Fibroblast of lung (primary cell): ENCODE results near the gene PREP. TPM values are rescaled to one million over a fixed set of nuclear protein-coding genes. Genes with fewer than 3 reads are reported as not detected.

Experiments
- DNase-seq, 2 donors: peaks; one replicate each; pipeline versions ENCODE4 v3.0.0 to v3.0.0-alpha.2; 2010; ENCODE audit warnings: low read depth in 2 of 2
- H2AFZ ChIP-seq: 2 replicates; pipeline ENCODE4 v1.5.1; 2012; ENCODE audit warnings: low read length, control low read depth, inconsistent platforms
- H3K27ac ChIP-seq: 2 replicates; pipeline ENCODE4 v1.5.1; 2011; ENCODE audit warnings: low read length, control low read depth; ENCODE audit not compliant: insufficient read depth
- H3K27me3 ChIP-seq: 2 replicates; pipeline ENCODE4 v1.5.1; 2011; ENCODE audit warnings: mild to moderate bottlenecking, low read length; ENCODE audit not compliant: control insufficient read depth, insufficient read depth
- H3K36me3 ChIP-seq: 2 replicates; pipeline ENCODE4 v1.5.1; 2011; ENCODE audit warnings: low read length; ENCODE audit not compliant: control insufficient read depth, insufficient read depth
- H3K4me1 ChIP-seq: 2 replicates; pipeline ENCODE4 v1.5.1; 2011; ENCODE audit warnings: low read length; ENCODE audit not compliant: control insufficient read depth, insufficient read depth; ENCODE audit errors: extremely low read depth
- H3K4me2 ChIP-seq: 2 replicates; pipeline ENCODE4 v1.5.1; 2011; ENCODE audit warnings: low read length, control low read depth; ENCODE audit not compliant: insufficient read depth; ENCODE audit errors: extremely low read depth
- H3K4me3 ChIP-seq, 4 experiments: fragments of 200-600 bp in 1 of 4; sonication (generic) in 1 of 4; replicated peaks in 1 of 4; 2 replicates each; pipeline ENCODE4 v1.5.1; 2011 to 2016; ENCODE audit warnings: low read length in 4 of 4, low read depth in 3 of 4, mild to moderate bottlenecking in 3 of 4, control low read depth in 2 of 4, inconsistent platforms in 1 of 4, mixed read lengths in 1 of 4; ENCODE audit not compliant: insufficient read depth in 1 of 4; ENCODE audit errors: control extremely low read depth in 1 of 4
- H3K79me2 ChIP-seq: 2 replicates; pipeline ENCODE4 v1.5.1; 2012; ENCODE audit warnings: mild to moderate bottlenecking, low read length, inconsistent platforms; ENCODE audit not compliant: control insufficient read depth, insufficient read depth
- H3K9ac ChIP-seq: 2 replicates; pipeline ENCODE4 v1.5.1; 2011; ENCODE audit warnings: mild to moderate bottlenecking, low read length, control low read depth; ENCODE audit not compliant: insufficient read depth
- H3K9me3 ChIP-seq: 2 replicates; pipeline ENCODE4 v1.5.1; 2012; ENCODE audit warnings: low read depth, low read length; ENCODE audit not compliant: control insufficient read depth, insufficient read depth
- H4K20me1 ChIP-seq: 2 replicates; pipeline ENCODE4 v1.5.1; 2011; ENCODE audit warnings: low read length; ENCODE audit not compliant: control insufficient read depth, insufficient read depth; ENCODE audit errors: extremely low read depth
- EZH2 ChIP-seq: IDR thresholded peaks from 2 replicates; pipeline ENCODE4 v1.5.1; 2012; ENCODE audit warnings: low read length, control low read depth, mild to moderate bottlenecking; ENCODE audit errors: missing control alignments
- polyA plus RNA-seq, 2 donors: library from polyadenylated mRNA; depleted of rRNA in 1 of 2; stranded (reverse) in 1 of 2; unstranded in 1 of 2; fragments of >200 nt; gene quantifications; 2 replicates each; pipeline ENCODE4 v1.2.1, GENCODE V29; 2011 to 2012; ENCODE audit warnings: missing spikeins in 1 of 2
- total RNA-seq: library from RNA; depleted of rRNA; stranded (reverse); fragments of >200 nt; gene quantifications from 2 replicates; pipeline ENCODE4 v1.2.1, GENCODE V29; 2014
- TF ChIP-seq, protein P1 (sequence below), 2 donors: IDR thresholded peaks in 1 of 2; conservative IDR thresholded peaks in 1 of 2; 1 replicate in 1 of 2; 2 replicates in 1 of 2; pipeline ENCODE4 v1.5.1; 2011 to 2012; ENCODE audit warnings: low read length in 2 of 2, control low read depth in 1 of 2, inconsistent platforms in 1 of 2, low read depth in 1 of 2, mild to moderate bottlenecking in 1 of 2

The PREP gene
- total and polyA plus RNA-seq, 2 donors (not counting 1 experiment from before 2014, with no cell fraction given), result 18.3 to 30.7 TPM

DNA sequence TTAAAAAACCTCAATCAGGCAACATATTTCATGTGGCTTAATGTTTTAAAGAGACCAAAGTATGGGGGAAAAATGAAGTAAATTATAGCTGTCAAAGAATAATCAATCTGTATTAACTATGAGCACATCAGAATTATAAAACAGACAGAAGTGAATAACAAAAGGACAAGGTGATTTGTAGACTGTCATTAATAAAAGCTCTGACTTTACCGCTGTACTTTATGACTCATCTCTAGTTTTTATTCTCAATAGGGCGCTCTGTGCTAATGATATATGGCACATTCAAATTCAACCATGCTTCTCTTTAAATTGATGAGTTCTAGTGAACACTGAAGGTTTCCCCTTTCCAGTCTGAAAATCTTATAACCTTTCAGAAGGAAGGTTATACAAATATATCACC, 72.0 kb downstream of the PREP start:
- DNase-seq, result peak in 1 of 2 donors; percentile 49
- Histone ChIP-seq H3K4me1 (peaks cover 6% of the 10 kb centered on the region), H3K4me2 (no peak overlapping the region), H3K4me3 (no peak overlapping the region), H3K27me3 (no peaks in the 10 kb centered on the region), H3K9me3 (no peaks in the 10 kb centered on the region), H4K20me1 (no peaks in the 10 kb centered on the region), H3K79me2 (no peaks in the 10 kb centered on the region), H3K36me3 (no peaks in the 10 kb centered on the region), H2AFZ (no peak overlapping the region), H3K9ac (no peak overlapping the region), H3K27ac (no peak overlapping the region)
- no peak for TF ChIP-seq EZH2
- TF ChIP-seq, protein P1, sequence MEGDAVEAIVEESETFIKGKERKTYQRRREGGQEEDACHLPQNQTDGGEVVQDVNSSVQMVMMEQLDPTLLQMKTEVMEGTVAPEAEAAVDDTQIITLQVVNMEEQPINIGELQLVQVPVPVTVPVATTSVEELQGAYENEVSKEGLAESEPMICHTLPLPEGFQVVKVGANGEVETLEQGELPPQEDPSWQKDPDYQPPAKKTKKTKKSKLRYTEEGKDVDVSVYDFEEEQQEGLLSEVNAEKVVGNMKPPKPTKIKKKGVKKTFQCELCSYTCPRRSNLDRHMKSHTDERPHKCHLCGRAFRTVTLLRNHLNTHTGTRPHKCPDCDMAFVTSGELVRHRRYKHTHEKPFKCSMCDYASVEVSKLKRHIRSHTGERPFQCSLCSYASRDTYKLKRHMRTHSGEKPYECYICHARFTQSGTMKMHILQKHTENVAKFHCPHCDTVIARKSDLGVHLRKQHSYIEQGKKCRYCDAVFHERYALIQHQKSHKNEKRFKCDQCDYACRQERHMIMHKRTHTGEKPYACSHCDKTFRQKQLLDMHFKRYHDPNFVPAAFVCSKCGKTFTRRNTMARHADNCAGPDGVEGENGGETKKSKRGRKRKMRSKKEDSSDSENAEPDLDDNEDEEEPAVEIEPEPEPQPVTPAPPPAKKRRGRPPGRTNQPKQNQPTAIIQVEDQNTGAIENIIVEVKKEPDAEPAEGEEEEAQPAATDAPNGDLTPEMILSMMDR (conservative IDR thresholded peaks at IDR 0.05 in 1 of 2, IDR thresholded peaks at IDR 0.05 in 1 of 2; ENCODE audit: low read depth in 1 of 2, low read length in 2 of 2), result no peak

DNA sequence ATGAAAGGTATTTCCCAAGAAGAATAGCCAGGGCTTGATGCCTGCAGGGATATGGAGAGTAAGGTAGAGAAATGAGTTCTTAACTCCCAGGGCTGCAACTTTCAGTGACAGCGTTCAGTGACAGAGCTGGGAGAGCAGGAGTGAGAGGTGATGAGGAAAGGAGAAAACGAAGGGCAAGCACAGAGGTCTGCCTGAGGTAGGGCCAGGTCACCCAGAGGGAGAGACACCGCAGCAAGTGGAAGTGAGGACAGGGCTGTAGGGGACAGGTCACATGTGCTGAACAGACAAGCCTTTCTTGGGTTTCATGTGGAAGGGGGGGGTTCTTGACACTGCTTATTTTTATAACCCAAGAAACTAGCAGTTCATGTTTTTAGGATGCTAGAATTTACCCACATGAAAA, 72.5 kb downstream of the PREP start:
- Histone ChIP-seq H3K27me3 (no peaks in the 10 kb centered on the region), H3K9me3 (no peaks in the 10 kb centered on the region), H3K4me3 (no peak overlapping the region), H3K4me2 (no peak overlapping the region), H3K27ac (no peak overlapping the region), H3K36me3 (no peaks in the 10 kb centered on the region), H3K4me1 (peaks cover 6% of the 10 kb centered on the region), H3K79me2 (no peaks in the 10 kb centered on the region), H4K20me1 (no peaks in the 10 kb centered on the region), H2AFZ (no peak overlapping the region), H3K9ac (no peak overlapping the region)
- TF ChIP-seq EZH2, result no peak
- TF ChIP-seq, protein P1 (conservative IDR thresholded peaks at IDR 0.05 in 1 of 2, IDR thresholded peaks at IDR 0.05 in 1 of 2; ENCODE audit: low read depth in 1 of 2, low read length in 2 of 2), result no peak
- no peak for DNase-seq

- Histone ChIP-seq H3K4me2 (no peak overlapping the region), H3K27ac (no peak overlapping the region), H3K36me3 (no peaks in the 10 kb centered on the region), H2AFZ (no peak overlapping the region), H3K27me3 (no peaks in the 10 kb centered on the region), H3K79me2 (no peaks in the 10 kb centered on the region), H3K9ac (no peak overlapping the region), H3K4me1 (peaks cover 6% of the 10 kb centered on the region), H3K9me3 (no peaks in the 10 kb centered on the region), H3K4me3 (no peak overlapping the region), H4K20me1 (no peaks in the 10 kb centered on the region)
- DNase-seq, result peak; percentile 27 to 77
- TF ChIP-seq, protein P1 (conservative IDR thresholded peaks at IDR 0.05 in 1 of 2, IDR thresholded peaks at IDR 0.05 in 1 of 2; ENCODE audit: low read depth in 1 of 2, low read length in 2 of 2), result no peak
- TF ChIP-seq EZH2, result no peak
Measured at GRCh38 chr6:105326833-105327770, 75.8 kb downstream of the PREP start.
